RWPE2 (cell line): ENCODE data around the gene OR8A1.

Experiments used
- ATAC-seq: fragments of 200-7000 bp; cut with Tn5 transposase; 3 replicates; pipeline ENCODE4 v1.9.1; 2021; ENCODE audit warnings: low read depth
- DNase-seq: peaks from one replicate; pipeline ENCODE4 v3.0.0-alpha.2; 2020; ENCODE audit warnings: low spot score
- H3K27ac ChIP-seq: fragments of 450-650 bp; 2 replicates; pipeline ENCODE4 v1.5.1; 2017; ENCODE audit warnings: mild to moderate bottlenecking; ENCODE audit not compliant: poor library complexity, severe bottlenecking
- H3K27me3 ChIP-seq: fragments of 250-450 bp; sonication (Bioruptor Pico); 2 replicates; pipeline ENCODE4 v1.5.1; 2021; ENCODE audit warnings: mild to moderate bottlenecking, moderate library complexity; ENCODE audit not compliant: insufficient read depth, poor library complexity, severe bottlenecking
- H3K36me3 ChIP-seq: fragments of 250-450 bp; sonication (Bioruptor Pico); 2 replicates; pipeline ENCODE4 v1.5.1; 2020; ENCODE audit warnings: low read depth, mild to moderate bottlenecking, moderate library complexity
- H3K4me1 ChIP-seq: fragments of 250-450 bp; sonication (Bioruptor Pico); 2 replicates; pipeline ENCODE4 v1.5.1; 2021; ENCODE audit warnings: mild to moderate bottlenecking, moderate library complexity; ENCODE audit not compliant: insufficient read depth, poor library complexity, severe bottlenecking
- H3K4me3 ChIP-seq: fragments of 250-450 bp; sonication (Bioruptor Pico); 2 replicates; pipeline ENCODE4 v1.5.1; 2021; ENCODE audit warnings: mild to moderate bottlenecking, moderate library complexity; ENCODE audit not compliant: severe bottlenecking
- H3K9me3 ChIP-seq: fragments of 250-450 bp; sonication (Bioruptor Pico); 2 replicates; pipeline ENCODE4 v1.5.1; 2021; ENCODE audit warnings: mild to moderate bottlenecking, moderate library complexity; ENCODE audit not compliant: severe bottlenecking
- TF ChIP-seq, protein P1 (sequence below): fragments of 450-650 bp; IDR thresholded peaks from one replicate; pipeline ENCODE4 v1.5.1; 2017; ENCODE audit warnings: mild to moderate bottlenecking, moderate library complexity; ENCODE audit not compliant: poor library complexity, severe bottlenecking

The OR8A1 gene

GRCh38 chr11:124569697-124570096 lies at the start of gene OR8A1:
Gene OR8A1, plus strand, starts transcription at chr11:124569997. Its CDS starts 123 bp downstream, at chr11:124570120.
- no peaks in the 10 kb centered on the region for H3K36me3 ChIP-seq
- no peaks in the 10 kb centered on the region for H3K27me3 ChIP-seq
- H3K9me3 ChIP-seq, result no peaks in the 10 kb centered on the region
- ATAC-seq, result no peak
- no peak within 1 kb of the TSS for H3K4me3 ChIP-seq
- no peaks in the 10 kb centered on the region for H3K4me1 ChIP-seq
- DNase-seq, result no peak
- H3K27ac ChIP-seq, result no peak within 1 kb of the TSS
- TF ChIP-seq, protein P1, sequence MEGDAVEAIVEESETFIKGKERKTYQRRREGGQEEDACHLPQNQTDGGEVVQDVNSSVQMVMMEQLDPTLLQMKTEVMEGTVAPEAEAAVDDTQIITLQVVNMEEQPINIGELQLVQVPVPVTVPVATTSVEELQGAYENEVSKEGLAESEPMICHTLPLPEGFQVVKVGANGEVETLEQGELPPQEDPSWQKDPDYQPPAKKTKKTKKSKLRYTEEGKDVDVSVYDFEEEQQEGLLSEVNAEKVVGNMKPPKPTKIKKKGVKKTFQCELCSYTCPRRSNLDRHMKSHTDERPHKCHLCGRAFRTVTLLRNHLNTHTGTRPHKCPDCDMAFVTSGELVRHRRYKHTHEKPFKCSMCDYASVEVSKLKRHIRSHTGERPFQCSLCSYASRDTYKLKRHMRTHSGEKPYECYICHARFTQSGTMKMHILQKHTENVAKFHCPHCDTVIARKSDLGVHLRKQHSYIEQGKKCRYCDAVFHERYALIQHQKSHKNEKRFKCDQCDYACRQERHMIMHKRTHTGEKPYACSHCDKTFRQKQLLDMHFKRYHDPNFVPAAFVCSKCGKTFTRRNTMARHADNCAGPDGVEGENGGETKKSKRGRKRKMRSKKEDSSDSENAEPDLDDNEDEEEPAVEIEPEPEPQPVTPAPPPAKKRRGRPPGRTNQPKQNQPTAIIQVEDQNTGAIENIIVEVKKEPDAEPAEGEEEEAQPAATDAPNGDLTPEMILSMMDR, result no peak

DNA sequence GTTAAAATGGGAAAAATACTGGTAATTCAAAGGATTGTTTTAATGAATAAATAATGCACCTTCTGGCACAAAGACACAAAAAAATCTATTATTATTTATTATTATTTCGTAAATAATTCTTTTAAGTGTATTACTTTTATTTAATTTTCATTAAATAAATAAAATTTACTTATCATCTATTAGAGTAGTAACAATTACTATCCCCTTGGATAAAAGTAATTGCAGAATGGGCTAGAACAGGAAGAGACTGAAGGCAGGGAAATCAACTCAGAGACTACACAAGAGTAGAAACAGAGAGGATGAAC lies 49.3 kb upstream of the OR8A1 start:
- TF ChIP-seq, protein P1, result no peak
- Histone ChIP-seq H3K9me3 (no peaks in the 10 kb centered on the region), H3K4me3 (no peak overlapping the region), H3K4me1 (peaks cover 4% of the 10 kb centered on the region), H3K27ac (no peak overlapping the region), H3K36me3 (no peaks in the 10 kb centered on the region), H3K27me3 (peaks cover 2% of the 10 kb centered on the region)
- DNase-seq, result no peak
- no peak for ATAC-seq

- H3K9me3 ChIP-seq, result no peaks in the 10 kb centered on the region
- no peak overlapping the region for H3K4me3 ChIP-seq
- DNase-seq (no peak), ATAC-seq (no peak)
- no peaks in the 10 kb centered on the region for H3K27me3 ChIP-seq
- H3K36me3 ChIP-seq, result no peaks in the 10 kb centered on the region
- TF ChIP-seq, protein P1, result no peak
- H3K27ac ChIP-seq, result no peak overlapping the region
- no peaks in the 10 kb centered on the region for H3K4me1 ChIP-seq
Observed at GRCh38 chr11:124533626-124534025, 36.2 kb upstream of the OR8A1 start.

DNA sequence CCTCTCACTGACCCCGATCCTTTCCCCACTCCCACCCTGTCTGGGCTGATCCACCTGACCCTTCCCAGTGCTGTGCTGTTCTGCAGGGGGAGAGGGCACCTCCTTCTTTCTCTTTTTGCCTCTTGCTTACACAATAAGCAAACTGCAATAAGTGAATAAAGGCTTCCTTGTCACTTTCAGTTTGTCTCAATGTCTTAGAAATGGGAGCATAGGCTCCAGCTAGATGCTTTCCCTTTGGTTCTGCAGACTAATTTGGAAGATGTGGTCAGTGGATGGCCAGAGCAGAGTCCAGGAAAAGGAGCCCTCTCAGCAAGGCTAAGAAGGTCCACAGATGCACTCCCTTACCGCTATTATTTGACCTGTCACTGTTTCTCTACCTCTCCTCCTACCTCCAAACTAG lies 35.7 kb upstream of the OR8A1 start:
- TF ChIP-seq, protein P1, result no peak
- Histone ChIP-seq H3K4me1 (no peaks in the 10 kb centered on the region), H3K27ac (no peak overlapping the region), H3K9me3 (no peaks in the 10 kb centered on the region), H3K27me3 (no peaks in the 10 kb centered on the region), H3K4me3 (no peak overlapping the region), H3K36me3 (no peaks in the 10 kb centered on the region)
- no peak for DNase-seq
- ATAC-seq, result no peak

- Histone ChIP-seq H3K27ac (no peak overlapping the region), H3K4me3 (no peak overlapping the region), H3K4me1 (no peaks in the 10 kb centered on the region), H3K27me3 (no peaks in the 10 kb centered on the region), H3K9me3 (no peaks in the 10 kb centered on the region), H3K36me3 (no peaks in the 10 kb centered on the region)
- DNase-seq (no peak), ATAC-seq (no peak)
- TF ChIP-seq, protein P1, result no peak
Observed at GRCh38 chr11:124535552-124536232, 34.1 kb upstream of the OR8A1 start.
